ENCODE measurements around the gene PPP3CB.

PPP3CB gene

DNA sequence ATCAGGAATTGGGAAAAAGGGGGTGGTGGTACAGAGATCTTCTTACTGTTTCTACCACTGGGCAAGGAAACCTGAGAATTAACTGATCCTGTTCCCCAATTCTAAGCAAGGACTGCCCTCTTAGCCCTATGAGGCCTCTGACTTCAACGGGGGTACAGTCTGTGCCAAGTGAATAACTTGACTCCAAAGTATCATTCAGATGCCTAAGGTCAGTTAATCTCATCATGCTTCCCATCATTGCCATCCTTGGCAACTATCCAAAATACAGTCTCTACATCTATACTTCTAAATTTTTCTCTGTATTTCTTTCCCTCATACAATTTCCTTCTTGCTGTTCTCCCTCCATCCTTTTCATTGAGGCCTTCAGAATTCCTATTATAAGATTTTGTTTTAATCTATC, 10.5 kb downstream of the PPP3CB start:
- in situ Hi-C loops (cut with MboI; ENCODE audit: low sequenced_read_pairs), result no loop called here

DNA sequence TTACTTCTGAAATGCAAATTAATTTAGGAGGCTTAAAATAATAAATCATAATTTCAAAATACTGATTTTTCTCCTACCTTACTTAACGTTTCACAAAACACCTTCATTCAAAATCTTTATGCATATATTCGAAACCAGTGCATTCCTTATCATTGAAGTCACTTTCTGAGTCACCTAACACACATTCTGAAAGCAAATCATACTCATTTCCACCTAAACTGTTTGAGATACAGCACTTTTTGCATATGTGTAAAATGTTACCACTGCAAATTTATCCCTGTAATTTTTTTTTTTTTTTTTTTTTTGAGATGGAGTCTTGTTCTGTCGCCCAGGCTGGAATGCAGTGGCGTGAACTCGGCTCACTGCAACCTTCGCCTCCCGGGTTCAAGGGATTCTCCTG, 15.7 kb downstream of the PPP3CB start:
- in situ Hi-C loops (cut with MboI; ENCODE audit: low sequenced_read_pairs), result no loop called here

DNA sequence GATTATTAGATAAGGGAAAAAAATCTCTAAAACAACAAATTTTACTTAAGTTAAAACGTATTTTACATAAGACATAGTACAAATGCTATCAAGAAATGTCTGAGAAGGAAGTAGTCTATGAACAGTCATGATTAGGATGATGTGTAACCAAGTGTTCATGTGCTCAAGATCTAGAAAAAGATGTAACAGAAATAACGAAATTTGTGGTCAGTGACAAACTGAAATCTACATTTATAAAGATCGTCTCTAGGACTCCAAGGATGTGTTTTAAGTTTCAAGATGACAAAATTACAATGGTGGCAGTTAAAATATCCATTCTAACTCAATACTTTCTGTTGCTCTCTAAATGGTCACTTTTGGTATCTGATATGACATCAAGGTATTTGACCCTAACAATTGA, 17.2 kb downstream of the PPP3CB start:
- in situ Hi-C loops (cut with MboI; ENCODE audit: low sequenced_read_pairs), result no loop called here

DNA sequence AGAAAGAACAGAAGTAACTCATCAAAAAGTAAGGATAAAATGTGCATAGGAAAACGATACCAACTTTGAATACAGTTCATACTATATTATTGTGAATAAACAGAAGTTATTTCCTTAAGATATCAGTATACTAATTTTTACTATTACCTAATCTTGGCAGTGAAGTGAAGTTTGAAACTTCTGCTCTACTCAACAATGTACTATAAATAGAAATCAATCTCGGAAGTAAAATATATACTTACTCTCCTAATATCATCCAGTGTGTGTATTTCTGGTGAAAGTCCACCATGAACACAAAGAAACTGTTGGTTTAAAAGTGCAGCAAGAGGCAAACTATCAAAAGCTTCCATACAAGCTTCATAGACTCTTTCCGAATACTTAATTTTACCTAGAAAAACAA, 24.6 kb downstream of the PPP3CB start:
- in situ Hi-C loops (cut with MboI; ENCODE audit: low sequenced_read_pairs), result no loop called here

DNA sequence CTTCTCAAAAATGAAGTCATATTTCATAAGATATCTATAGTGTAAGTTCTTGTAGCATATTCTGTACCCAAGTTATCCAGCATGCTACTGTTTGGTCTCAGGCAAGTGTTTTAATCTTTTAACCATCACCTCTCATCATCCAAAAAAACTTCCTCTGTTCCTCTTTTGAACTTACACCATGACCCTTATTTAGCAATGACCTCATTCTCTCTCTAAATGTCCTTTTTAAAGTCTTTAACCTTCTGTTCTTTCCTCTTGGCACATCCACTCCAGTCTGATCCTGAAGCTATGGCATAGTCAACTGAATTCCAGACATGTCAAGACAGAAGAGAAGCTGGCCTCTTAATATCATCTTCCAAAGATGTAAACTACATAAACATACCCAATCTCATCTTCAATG, 26.2 kb downstream of the PPP3CB start:
- in situ Hi-C loops (cut with MboI; ENCODE audit: low sequenced_read_pairs), result no loop called here

DNA sequence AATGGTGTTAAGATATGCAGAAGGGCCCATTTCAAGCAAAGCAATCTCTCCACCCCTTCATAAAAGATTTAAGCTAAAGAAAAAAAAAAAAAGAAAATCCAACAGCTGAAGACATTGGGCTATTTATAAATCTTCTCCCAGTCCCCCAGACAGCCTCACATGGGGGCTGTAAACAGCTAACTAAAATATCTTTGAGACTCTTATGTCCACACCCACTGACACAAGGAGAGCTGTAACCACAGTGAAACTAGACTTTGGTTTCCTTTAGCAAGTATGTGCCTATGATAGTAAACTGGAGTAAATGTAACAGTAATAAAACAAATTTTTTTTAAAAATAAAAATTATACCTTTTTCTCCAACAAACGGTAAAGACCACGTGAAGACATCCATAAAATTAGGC, 28.6 kb downstream of the PPP3CB start:
- in situ Hi-C loops (cut with MboI; ENCODE audit: low sequenced_read_pairs), result no loop called here

DNA sequence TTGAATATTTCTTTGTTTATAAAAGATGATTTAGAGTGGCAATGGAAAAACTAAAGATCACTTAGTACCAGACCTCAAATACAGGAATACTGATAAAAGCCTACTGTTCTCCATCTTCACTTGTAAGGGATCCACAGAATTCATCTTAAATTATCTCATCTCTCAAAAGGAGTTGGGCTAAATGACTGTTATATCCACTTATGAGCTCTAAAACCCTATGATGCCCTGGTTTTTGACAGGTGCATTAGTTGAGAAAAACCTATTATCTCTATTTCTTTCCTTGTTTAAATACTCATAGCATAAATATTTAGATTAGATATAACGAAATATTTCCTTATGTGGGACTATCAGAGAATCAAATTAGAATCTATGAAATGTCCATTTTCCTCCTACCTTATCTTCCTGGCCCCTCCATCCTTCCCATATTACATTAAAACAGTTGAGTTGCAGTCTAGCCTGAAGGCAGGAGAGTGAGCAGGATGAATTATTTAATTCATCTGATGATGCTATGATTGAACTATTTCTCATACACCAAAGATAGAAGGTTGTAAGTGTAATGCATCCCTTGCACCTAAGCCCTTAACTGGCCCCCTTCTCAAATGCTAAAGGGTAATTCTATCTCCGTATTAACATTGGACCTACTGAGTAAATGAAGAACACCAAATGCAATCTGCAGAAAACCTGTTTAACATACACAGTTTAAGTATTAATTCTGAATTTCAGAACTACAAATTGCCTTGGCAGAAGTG, 29.7 kb downstream of the PPP3CB start:
- in situ Hi-C loops (cut with MboI; ENCODE audit: low sequenced_read_pairs), result no loop called here

DNA sequence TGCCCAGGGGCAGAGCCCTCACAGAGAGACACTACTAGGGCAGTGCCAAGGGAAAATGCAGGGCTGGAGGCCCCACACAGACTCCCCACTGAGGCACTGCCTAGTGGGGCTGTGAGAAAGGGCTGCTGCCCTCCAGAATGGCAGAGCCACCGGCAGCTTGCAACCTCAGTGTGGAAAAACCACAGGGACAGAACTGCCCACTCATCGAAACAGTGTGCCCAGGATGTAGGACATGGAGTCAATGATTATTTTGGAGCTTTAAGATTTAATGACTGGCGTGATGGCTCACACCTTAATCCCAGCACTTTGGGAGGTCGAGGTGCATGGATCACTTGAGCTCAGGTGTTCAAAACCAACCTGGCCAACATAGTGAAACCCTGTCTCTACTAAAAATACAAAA, 34.9 kb downstream of the PPP3CB start:
- in situ Hi-C loops (cut with MboI; ENCODE audit: low sequenced_read_pairs), result no loop called here

DNA sequence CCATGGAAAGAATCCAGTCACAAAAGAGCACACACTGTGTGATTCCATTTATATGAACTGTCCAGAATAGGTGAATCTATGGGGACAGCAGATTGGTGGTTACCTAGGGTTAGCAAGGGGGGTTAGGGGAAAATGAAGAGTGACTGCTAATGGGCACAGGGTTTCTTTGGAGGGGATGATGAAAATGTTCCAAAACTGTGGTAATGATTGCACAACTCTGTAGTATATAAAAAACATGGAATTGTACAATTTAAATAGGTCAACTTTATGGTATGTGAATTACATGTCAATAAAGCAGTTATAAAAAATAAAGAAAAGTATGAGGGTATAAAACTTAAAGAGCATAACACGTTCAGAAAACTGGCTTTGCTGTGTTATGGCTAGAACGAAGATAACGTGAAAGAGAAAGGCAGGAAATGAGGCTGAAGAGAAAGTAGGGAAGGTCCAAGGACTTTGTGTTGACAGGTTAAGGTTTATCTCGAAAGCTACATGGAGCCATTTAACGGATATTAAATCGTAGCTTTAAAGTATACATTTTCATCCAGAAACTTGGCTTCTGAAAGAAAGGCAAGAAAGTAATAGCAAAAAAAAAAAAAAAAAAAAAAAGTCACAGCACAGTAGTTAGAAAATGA, 36.0 kb downstream of the PPP3CB start:
- in situ Hi-C loops (cut with MboI; ENCODE audit: low sequenced_read_pairs), result no loop called here

DNA sequence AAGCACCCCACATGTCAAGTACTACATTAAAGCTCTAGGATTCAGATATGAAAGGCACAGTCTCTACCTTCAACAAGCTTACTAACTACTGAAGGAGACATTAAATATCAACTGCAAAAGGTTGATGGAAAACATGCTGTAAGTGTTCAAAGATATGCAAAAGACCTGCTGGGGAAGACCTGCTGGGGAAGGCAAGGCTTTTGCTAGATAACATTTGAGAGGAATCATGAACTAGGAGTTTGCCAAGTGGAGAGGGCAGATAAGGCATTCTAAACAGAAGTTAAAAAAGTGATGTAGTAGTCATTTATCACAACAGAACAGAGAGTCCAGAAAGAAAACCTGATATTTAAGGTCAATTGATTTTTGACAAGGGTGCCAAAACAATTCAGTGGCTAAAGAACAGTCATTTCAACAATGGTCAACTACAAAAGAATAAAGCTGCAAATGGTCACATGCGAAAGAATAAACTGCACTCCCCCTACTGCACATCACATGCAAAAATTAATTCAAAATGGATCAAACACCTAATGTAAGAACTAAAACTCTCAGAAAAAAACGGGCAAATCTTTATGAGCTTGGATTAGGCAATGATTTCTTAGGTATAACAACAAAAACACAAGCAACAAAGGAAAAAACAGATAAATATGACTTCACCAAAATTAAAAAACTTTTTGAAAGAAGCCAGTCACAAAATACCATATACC, 39.5 kb downstream of the PPP3CB start:
- in situ Hi-C loops (cut with MboI; ENCODE audit: low sequenced_read_pairs), result no loop called here

DNA sequence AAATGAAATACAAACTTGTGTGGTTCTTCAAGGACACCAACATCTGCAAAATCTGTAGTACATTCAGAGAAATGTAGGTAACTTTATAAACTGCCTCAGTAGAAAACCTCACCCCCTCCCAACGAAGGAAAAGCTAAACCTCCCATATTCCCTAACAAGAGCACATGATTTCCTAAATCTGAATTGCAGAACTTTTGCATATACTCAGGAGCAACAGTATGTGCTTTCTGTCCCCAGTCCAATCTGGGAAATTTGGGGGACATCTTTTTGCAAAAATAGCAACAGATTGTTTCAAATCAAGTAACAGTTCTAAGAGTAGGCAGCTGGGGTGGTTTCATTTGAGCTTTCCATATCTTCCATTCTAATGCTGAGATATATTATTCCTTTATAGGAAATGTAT, 46.7 kb downstream of the PPP3CB start:
- in situ Hi-C loops (cut with MboI; ENCODE audit: low sequenced_read_pairs), result no loop called here

DNA sequence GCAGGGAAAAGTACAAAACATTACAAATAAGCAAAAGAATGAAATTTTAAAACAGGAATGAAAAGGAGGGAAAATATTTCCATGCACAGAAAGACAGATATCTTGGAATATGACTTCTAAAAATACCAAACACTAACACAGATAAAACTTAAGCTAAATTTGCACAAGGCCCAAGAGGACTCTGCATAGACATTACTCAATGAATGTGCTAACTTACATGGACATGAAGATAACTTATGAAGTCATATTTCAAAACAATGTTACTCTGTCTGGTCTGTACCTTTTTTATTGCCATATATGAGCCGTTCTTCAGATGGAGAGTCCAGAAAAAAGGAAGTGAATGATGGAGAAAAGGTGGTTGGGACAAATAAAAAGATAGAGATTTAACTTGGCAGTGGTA, 47.4 kb downstream of the PPP3CB start:
- in situ Hi-C loops (cut with MboI; ENCODE audit: low sequenced_read_pairs), result no loop called here

DNA sequence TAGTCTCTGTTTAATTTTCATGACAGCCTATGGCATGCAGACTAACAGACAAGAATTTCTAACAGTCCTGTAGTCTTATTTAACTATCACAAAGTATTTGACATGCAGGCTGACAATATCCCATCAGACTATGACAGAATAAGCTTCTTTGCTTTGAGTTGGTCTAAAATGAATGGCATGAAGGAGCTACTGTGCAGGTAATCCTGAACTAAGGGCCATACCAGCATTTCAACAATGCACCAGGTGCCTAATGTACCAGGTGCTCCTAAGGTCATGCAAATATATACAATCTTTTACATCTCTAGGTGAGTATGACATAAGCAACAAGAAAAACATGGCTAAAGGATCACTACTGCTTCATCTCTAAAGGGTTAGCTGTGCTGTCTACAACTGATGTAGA, 48.9 kb downstream of the PPP3CB start:
- in situ Hi-C loops (cut with MboI; ENCODE audit: low sequenced_read_pairs), result no loop called here

DNA sequence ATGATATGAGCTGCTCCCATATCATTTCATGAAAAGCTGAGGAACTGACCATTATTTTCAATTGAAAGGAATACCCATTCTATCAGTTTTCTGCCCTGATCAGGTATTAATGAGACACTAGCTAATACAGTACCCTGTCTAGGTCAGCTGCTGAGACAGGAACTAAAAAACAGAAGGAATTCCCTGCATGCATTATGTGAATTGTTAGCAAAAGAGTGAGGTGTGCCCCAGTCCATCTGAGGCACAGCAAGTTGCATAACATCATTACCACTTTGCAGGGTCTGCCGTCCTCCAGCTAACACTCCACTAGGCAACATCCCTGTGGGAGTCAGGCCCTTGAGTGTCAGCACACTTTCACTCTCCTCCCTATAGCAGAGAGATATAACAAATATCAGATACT, 51.4 kb downstream of the PPP3CB start:
- in situ Hi-C loops (cut with MboI; ENCODE audit: low sequenced_read_pairs), result no loop called here

DNA sequence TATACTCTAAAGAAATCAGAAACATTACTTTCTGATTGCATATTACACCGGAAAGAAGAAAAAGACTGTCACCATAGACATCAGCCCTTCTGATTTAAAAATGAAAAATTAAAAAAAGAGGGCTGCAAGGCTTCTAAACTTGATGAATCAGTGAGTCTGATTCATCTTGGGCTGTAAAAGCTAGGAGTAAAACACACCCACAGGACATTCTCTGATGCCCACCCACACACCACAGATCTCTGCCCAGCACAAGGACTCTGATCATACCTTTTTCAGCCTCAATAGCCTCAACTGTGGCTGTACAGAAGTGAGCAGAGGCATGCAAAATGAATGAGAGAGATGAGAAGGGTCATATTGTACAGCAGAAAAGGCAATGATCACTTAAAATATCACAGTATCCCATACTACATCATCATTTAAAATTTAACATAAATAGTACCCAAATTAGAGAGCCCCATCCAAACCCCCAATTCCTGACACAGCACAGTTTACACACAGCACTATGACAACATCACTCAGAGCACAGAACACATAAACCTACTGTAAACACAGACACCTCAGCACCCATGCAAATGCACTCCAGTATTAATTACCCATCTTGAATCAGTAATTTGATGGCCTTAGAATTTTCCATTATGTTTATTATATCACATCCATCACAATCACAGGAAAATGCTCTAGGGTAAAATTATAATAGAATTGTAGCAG, 56.1 kb downstream of the PPP3CB start:
- in situ Hi-C loops (cut with MboI; ENCODE audit: low sequenced_read_pairs), result no loop called here

DNA sequence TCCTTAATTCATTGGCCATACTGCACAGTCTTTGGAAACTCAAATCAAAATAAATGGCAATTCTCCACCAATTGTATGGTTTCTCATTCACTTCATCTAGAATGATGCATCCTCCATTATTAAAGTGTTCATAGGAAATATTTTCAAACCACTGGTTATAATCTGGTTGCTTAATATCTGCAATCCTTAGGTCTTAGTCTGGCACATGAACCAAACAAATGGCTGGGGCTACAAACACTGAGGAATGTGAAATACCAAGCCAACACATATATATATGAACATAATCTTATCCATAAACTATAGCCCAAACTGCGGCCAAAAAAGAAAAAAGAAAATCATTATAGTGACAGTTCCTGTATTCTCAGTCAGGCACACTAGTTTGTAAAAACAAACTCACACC, 56.8 kb downstream of the PPP3CB start:
- in situ Hi-C loops (cut with MboI; ENCODE audit: low sequenced_read_pairs), result no loop called here

DNA sequence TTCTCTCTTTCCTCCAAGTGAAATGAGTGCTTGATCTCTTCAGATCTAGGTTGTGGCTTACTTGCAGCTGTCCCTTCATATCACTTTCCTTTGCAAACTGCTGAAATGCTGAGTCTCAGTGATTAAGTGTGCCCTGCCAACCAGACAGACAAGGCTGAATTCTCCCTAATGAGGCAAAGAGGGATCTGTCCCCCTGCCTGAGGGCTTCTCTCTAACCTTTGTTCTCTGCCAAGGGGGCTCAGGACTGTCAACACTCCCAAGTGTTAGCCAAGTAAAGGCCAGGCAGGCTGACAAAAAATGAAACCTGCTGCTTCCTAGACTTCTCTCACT, 62.3 kb downstream of the PPP3CB start, which contains the start of gene MSS51:
Gene MSS51 (minus strand): TSS at position 24 of the 330 bp plus-strand sequence. CDS start 5,277 bp downstream, outside the sequence.
- in situ Hi-C loops (cut with MboI; ENCODE audit: low sequenced_read_pairs), result no loop called here

DNA sequence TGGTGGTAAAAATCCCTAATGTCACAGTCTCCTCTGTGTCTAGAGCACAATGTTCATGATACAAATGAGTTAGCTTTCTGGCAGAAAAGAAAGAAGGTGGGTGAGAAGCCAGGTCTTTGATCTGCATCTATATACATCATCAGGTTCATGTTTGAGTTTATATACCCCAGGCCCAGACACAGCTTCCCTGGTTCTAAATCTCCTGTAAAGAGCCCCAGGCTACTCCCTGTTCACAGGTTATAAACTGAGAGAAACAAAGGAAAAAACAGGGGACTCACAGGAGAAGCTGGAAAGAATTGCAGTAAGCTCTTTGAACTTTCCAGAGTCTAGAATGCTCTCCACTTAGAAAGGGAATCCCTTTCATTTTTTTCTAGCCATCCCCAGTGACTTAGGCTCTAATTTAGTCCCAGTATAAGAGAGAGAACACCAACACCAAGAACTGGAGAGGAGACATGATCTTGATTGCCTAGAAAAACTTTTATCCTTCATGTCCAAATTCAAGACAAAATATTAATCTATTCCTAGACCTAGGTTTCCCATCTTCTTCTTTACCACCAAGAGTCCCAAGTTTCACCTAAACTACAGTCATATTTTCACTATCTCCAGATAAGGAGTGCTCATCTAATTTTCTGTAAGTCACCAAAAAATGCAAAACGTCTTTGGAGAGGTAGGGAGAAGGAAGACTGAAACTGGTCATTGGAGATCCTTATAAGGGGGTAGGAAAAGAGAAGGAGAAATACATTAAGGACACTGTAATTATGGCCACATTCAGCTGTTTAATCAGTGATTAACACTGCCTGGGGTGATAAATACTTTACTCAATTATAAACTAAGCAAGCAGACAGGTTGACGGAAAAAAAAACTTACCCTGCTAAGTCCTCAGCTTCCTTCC, 62.9 kb downstream of the PPP3CB start:
- in situ Hi-C loops (cut with MboI; ENCODE audit: low sequenced_read_pairs), result no loop called here

DNA sequence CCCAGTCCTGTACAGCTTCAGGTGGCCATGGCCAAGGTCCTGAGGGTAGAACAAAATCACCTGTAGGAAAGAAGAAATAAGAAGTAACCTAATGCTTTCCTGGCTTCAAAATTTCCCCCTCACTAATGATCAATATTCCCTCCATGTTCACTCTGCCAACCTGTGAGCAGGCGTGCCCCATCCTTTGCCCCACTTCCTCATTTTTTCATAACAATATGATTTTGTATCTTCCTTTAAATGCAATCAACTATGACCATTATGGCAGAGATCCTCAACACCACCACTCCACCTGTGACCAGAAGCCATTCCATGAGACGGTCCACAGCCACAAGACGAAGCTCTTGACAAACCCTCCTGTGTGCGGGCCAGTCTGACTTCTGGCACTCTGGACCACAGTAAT, 69.5 kb downstream of the PPP3CB start:
- in situ Hi-C loops (cut with MboI; ENCODE audit: low sequenced_read_pairs), result no loop called here

DNA sequence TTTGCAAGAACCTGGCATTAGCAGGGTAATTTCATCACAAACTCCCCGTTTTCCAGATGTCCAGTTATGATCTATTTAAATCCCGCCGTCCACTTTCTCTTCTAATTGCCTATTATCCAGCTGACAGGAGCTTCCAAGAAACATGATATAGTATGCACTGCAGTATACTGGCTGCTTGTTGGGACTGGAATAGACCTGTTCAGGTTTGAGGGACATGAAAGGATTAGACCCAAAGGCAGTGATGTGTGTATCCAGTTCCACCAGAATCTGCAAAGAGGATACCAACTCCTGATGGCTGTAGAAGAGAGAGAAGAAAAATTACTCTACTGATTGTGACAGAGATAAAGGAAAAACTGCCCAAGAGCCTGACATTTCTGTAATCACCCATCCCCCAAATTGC, 71.3 kb downstream of the PPP3CB start:
- in situ Hi-C loops (cut with MboI; ENCODE audit: low sequenced_read_pairs), result no loop called here

DNA sequence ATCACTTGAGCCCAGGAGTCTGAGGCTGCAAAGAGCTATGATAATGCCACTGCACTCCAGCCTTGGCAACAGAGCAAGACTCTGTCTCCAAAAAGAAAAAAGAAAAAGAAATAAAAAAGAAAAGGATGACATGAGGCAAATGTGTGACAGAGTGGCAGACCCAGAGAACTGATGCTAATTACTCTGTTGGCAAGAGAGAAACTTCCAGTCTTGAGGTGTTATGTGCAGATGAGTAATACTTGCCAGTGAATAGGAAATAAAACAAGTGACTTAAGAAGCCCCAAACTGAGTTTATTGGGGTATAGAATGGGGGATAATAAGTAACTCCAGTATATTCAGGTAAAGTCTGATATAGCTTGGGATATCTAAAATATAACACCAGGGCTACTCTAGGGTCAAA, 72.5 kb downstream of the PPP3CB start:
- in situ Hi-C loops (cut with MboI; ENCODE audit: low sequenced_read_pairs), result no loop called here

Measured in HL-60/S4 treated with retinoic acid at 250 ng/mL for 4 days and 3 days (cell line).